H9 (cell line): ENCODE data around the gene AP2A2. TPM values are rescaled to one million over a fixed set of nuclear protein-coding genes. Genes with fewer than 3 reads are reported as not detected.

ENCODE experiments used
- DNase-seq: peaks from one replicate; pipeline ENCODE4 v3.0.0-alpha.2; 2017
- H2AFZ ChIP-seq: one replicate; pipeline ENCODE4 v1.6.1; 2013; ENCODE audit warnings: mild to moderate bottlenecking, low read length, control low read depth, moderate library complexity
- H2AK5ac ChIP-seq: 2 replicates; pipeline ENCODE4 v1.6.1; 2013; ENCODE audit warnings: low read length, control low read depth, mixed read lengths; ENCODE audit not compliant: insufficient read length
- H2BK120ac ChIP-seq: one replicate; pipeline ENCODE4 v1.6.1; 2013; ENCODE audit warnings: low read depth, mild to moderate bottlenecking, low read length, control low read depth, inconsistent platforms; ENCODE audit not compliant: poor library complexity, severe bottlenecking
- H2BK12ac ChIP-seq: 2 replicates; pipeline ENCODE4 v1.6.1; 2013; ENCODE audit warnings: low read length, control low read depth, mixed read lengths, low read depth; ENCODE audit not compliant: insufficient read length
- H2BK15ac ChIP-seq: 2 replicates; pipeline ENCODE4 v1.6.1; 2013; ENCODE audit warnings: low read depth, low read length, control low read depth
- H2BK20ac ChIP-seq: one replicate; pipeline ENCODE4 v1.6.1; 2013; ENCODE audit warnings: low read depth, mild to moderate bottlenecking, low read length, control low read depth, inconsistent platforms; ENCODE audit not compliant: poor library complexity, severe bottlenecking
- H2BK5ac ChIP-seq: 2 replicates; pipeline ENCODE4 v1.6.1; 2013; ENCODE audit warnings: low read length, control low read depth, mixed read lengths; ENCODE audit not compliant: insufficient read length
- H3K14ac ChIP-seq: 2 replicates; pipeline ENCODE4 v1.6.1; 2013; ENCODE audit warnings: low read length, control low read depth; ENCODE audit not compliant: insufficient read depth
- H3K18ac ChIP-seq: 2 replicates; pipeline ENCODE4 v1.6.1; 2013; ENCODE audit warnings: low read depth, mild to moderate bottlenecking, mixed read lengths, low read length, control low read depth; ENCODE audit not compliant: insufficient read length
- H3K23ac ChIP-seq: 2 replicates; pipeline ENCODE4 v1.6.1; 2013; ENCODE audit warnings: low read length, control low read depth, mixed read lengths, low read depth; ENCODE audit not compliant: insufficient read length
- H3K23me2 ChIP-seq: 2 replicates; pipeline ENCODE4 v1.6.1; 2013; ENCODE audit warnings: low read depth, mild to moderate bottlenecking, mixed read lengths, low read length, control low read depth; ENCODE audit not compliant: insufficient read length, poor library complexity, severe bottlenecking
- H3K27ac ChIP-seq: 2 replicates; pipeline ENCODE4 v1.5.1; 2013; ENCODE audit warnings: low read length, control low read depth, mixed read lengths, low read depth; ENCODE audit not compliant: insufficient read length
- H3K27me3 ChIP-seq: 2 replicates; pipeline ENCODE4 v1.6.1; 2013; ENCODE audit warnings: low read length, control low read depth, inconsistent platforms; ENCODE audit not compliant: insufficient read depth
- H3K4ac ChIP-seq: 2 replicates; pipeline ENCODE4 v1.6.1; 2013; ENCODE audit warnings: low read depth, mild to moderate bottlenecking, control low read depth, inconsistent platforms, low read length, moderate library complexity
- H3K4me1 ChIP-seq: 2 replicates; pipeline ENCODE4 v1.6.1; 2013; ENCODE audit warnings: low read length, control low read depth, inconsistent platforms; ENCODE audit not compliant: insufficient read depth
- H3K4me2 ChIP-seq: 2 replicates; pipeline ENCODE4 v1.6.1; 2013; ENCODE audit warnings: low read length, control low read depth, mixed read lengths; ENCODE audit not compliant: insufficient read length, insufficient read depth
- H3K56ac ChIP-seq: 2 replicates; pipeline ENCODE4 v1.6.1; 2013; ENCODE audit warnings: low read depth, mild to moderate bottlenecking, mixed read lengths, low read length, control low read depth; ENCODE audit not compliant: insufficient read length
- H3K79me1 ChIP-seq: 2 replicates; pipeline ENCODE4 v1.6.1; 2013; ENCODE audit warnings: low read depth, mild to moderate bottlenecking, moderate library complexity, low read length, control low read depth, inconsistent platforms; ENCODE audit not compliant: insufficient read depth, poor library complexity, severe bottlenecking
- H3K79me2 ChIP-seq: 2 replicates; pipeline ENCODE4 v1.6.1; 2013; ENCODE audit warnings: low read length, control low read depth, inconsistent platforms; ENCODE audit not compliant: insufficient read depth
- H3K9ac ChIP-seq: 2 replicates; pipeline ENCODE4 v1.6.1; 2013; ENCODE audit warnings: low read length, control low read depth, mixed read lengths; ENCODE audit not compliant: insufficient read length; ENCODE audit errors: extremely low read depth
- H3K9me3 ChIP-seq: one replicate; pipeline ENCODE4 v1.6.1; 2013; ENCODE audit warnings: low read depth, low read length, inconsistent platforms; ENCODE audit not compliant: control insufficient read depth
- H3T11ph ChIP-seq: one replicate; pipeline ENCODE4 v1.6.1; 2013; ENCODE audit warnings: mild to moderate bottlenecking, low read length, control low read depth, inconsistent platforms
- H4K20me1 ChIP-seq: one replicate; pipeline ENCODE4 v1.6.1; 2013; ENCODE audit not compliant: control insufficient read depth, insufficient read length, insufficient read depth
- H4K5ac ChIP-seq: 2 replicates; pipeline ENCODE4 v1.6.1; 2013; ENCODE audit warnings: low read depth, mild to moderate bottlenecking, mixed read lengths, low read length, control low read depth; ENCODE audit not compliant: insufficient read length
- H4K8ac ChIP-seq: replicated peaks from 2 replicates; pipeline ENCODE4 v1.6.1; 2013; ENCODE audit warnings: low read length, control low read depth, mixed read lengths, low read depth; ENCODE audit not compliant: insufficient read length
- H4K91ac ChIP-seq: 2 replicates; pipeline ENCODE4 v1.6.1; 2013; ENCODE audit warnings: low read depth, mild to moderate bottlenecking, moderate library complexity, mixed read lengths, low read length, control low read depth; ENCODE audit not compliant: insufficient read length
- H3K27ac Mint-ChIP-seq, 3 experiments: 2 replicates in 2 of 3; 3 replicates in 1 of 3; pipeline ENCODE4 v1.8.0; 2020 to 2021; ENCODE audit warnings: mixed read lengths in 3 of 3, mild to moderate bottlenecking in 1 of 3, moderate library complexity in 1 of 3
- H3K27me3 Mint-ChIP-seq: 2 replicates; pipeline ENCODE4 v1.8.0; 2021; ENCODE audit warnings: low read depth, mild to moderate bottlenecking, moderate library complexity, mixed read lengths
- H3K36me3 Mint-ChIP-seq, 3 experiments: 2 replicates in 2 of 3; 3 replicates in 1 of 3; pipeline ENCODE4 v1.8.0; 2020 to 2021; ENCODE audit warnings: low read depth in 3 of 3, mixed read lengths in 3 of 3; ENCODE audit not compliant: insufficient read depth in 1 of 3
- H3K4me1 Mint-ChIP-seq, 2 experiments: 2 replicates each; pipeline ENCODE4 v1.8.0; 2020; ENCODE audit warnings: mixed read lengths in 2 of 2
- H3K4me3 Mint-ChIP-seq, 2 experiments: 2 replicates in 1 of 2; 3 replicates in 1 of 2; pipeline ENCODE4 v1.8.0; 2020 to 2021; ENCODE audit warnings: mild to moderate bottlenecking in 2 of 2, mixed read lengths in 2 of 2, moderate library complexity in 1 of 2
- H3K9me3 Mint-ChIP-seq, 2 experiments: 2 replicates in 1 of 2; 3 replicates in 1 of 2; pipeline ENCODE4 v1.8.0; 2020; ENCODE audit warnings: mild to moderate bottlenecking in 2 of 2, mixed read lengths in 2 of 2, moderate library complexity in 1 of 2
- WGBS: extraction: QIAGEN DNeasy Blood & Tissue Kit; methylation state at CpG from one replicate; pipeline ENCODE4 v1.1.7; 2013; ENCODE audit warnings: missing lambda C conversion rate, low lambda C conversion rate, mixed read lengths; ENCODE audit not compliant: insufficient read length; ENCODE audit errors: extremely low coverage; 5-methylcytosine and 5-hydroxymethylcytosine counted together
- total RNA-seq: library from RNA; stranded (reverse); gene quantifications from 2 replicates; pipeline ENCODE4 v1.2.1, GENCODE V29; 2021
- TF ChIP-seq, protein P1 (sequence below): fragments of 200-600 bp; sonication (generic); conservative IDR thresholded peaks from 3 replicates; pipeline ENCODE4 v1.8.0; 2021; ENCODE audit warnings: antibody characterized with exemption, mild to moderate bottlenecking

AP2A2 gene
- total RNA-seq, 1 experiment from 2014 or later = 53.7 TPM

GRCh38 chr11:907668-908067 lies 18.0 kb upstream of the AP2A2 start:
- Histone ChIP-seq H3K79me2 (peaks cover 3% of the 10 kb centered on the region; the same call in 1 of the 2 replicates), H3K9ac (no peak overlapping the region), H2AK5ac (no peak overlapping the region), H3K4me1 (no peaks in the 10 kb centered on the region; the same call in 1 of the 2 replicates), H4K91ac (no peak overlapping the region), H2AFZ (no peak overlapping the region), H3K27me3 (no peaks in the 10 kb centered on the region), H2BK15ac (no peak overlapping the region), H2BK12ac (no peak overlapping the region), H3K9me3 (no peaks in the 10 kb centered on the region), H3K56ac (no peak overlapping the region), H4K20me1 (peaks cover 3% of the 10 kb centered on the region), H3K4ac (no peak overlapping the region), H2BK5ac (no peak overlapping the region), H3K14ac (no peak overlapping the region), H3K4me2 (no peak overlapping the region), H3K79me1 (peaks cover 6% of the 10 kb centered on the region), H3K27ac (no peak overlapping the region), H3T11ph (no peak overlapping the region), H3K23ac (no peak overlapping the region), H2BK20ac (no peak overlapping the region), H3K23me2 (peaks cover 18% of the 10 kb centered on the region), H4K5ac (no peak overlapping the region), H2BK120ac (no peak overlapping the region), H3K18ac (no peak overlapping the region), H4K8ac (no peak overlapping the region)
- Mint-ChIP-seq H3K27ac (no peak overlapping the region), H3K4me1 (peaks cover 9 to 14% of the 10 kb centered on the region in 2 experiments), H3K4me3 (no peak overlapping the region), H3K9me3 (no peaks in the 10 kb centered on the region; a peak in 1 of 5 replicates), H3K27me3 (no peaks in the 10 kb centered on the region), H3K36me3 (peaks cover 14 to 53% (median 41%) of the 10 kb centered on the region in 3 experiments; a peak in 6 of 7 replicates)
- DNase-seq = no peak
- no CpG with 5 or more reads among the region's 2 CpGs for WGBS
- TF ChIP-seq, protein P1, sequence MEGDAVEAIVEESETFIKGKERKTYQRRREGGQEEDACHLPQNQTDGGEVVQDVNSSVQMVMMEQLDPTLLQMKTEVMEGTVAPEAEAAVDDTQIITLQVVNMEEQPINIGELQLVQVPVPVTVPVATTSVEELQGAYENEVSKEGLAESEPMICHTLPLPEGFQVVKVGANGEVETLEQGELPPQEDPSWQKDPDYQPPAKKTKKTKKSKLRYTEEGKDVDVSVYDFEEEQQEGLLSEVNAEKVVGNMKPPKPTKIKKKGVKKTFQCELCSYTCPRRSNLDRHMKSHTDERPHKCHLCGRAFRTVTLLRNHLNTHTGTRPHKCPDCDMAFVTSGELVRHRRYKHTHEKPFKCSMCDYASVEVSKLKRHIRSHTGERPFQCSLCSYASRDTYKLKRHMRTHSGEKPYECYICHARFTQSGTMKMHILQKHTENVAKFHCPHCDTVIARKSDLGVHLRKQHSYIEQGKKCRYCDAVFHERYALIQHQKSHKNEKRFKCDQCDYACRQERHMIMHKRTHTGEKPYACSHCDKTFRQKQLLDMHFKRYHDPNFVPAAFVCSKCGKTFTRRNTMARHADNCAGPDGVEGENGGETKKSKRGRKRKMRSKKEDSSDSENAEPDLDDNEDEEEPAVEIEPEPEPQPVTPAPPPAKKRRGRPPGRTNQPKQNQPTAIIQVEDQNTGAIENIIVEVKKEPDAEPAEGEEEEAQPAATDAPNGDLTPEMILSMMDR = no peak
